NCI-H146 (cell line): ENCODE data around the gene MTMR8.
"Not testable (repeated sequence)": the region's sequence is repeated elsewhere in the genome, so short reads cannot be mapped to it uniquely, and the experiment has no call there.

Experiments used
- DNase-seq: peaks from one replicate; lab custom pipeline; 2025; lab: John Stamatoyannopoulos, UW

MTMR8 gene

GRCh38 chrX:64394874-64395567 lies at the start of gene MTMR8:
Gene MTMR8 (minus strand): TSS chrX:64395452. CDS start chrX:64395363, 89 bp downstream.
- DNase-seq: peak; percentile 1

- no peak for DNase-seq
Observed at GRCh38 chrX:64439551-64439950, 44.3 kb upstream of the MTMR8 start.

- DNase-seq: no peak
Observed at GRCh38 chrX:64437665-64438064, 42.4 kb upstream of the MTMR8 start.

DNA sequence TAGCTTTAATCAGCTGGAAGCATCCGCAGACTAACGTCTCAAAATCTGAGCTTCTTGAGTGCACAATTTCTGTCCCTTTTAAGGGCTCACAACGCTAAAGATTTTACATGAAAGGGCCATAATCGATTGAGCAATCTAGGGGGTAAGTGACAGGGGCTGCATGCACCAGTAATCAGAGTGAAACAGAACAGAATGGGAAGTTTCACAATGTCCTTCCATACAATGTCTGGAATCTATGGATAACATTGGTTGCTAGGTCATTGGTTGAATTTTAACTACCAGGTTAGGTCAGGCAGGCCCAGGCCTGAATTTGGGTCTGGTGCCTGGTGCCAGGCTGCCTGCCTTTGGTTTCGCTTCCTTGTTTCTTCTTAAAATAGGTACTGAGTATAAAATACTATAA lies 42.0 kb upstream of the MTMR8 start:
- no peak for DNase-seq

- DNase-seq: no peak
Observed at GRCh38 chrX:64428371-64428770, 33.1 kb upstream of the MTMR8 start.

- no peak for DNase-seq
Observed at GRCh38 chrX:64427787-64428186, 32.5 kb upstream of the MTMR8 start.

- no peak for DNase-seq
Observed at GRCh38 chrX:64427281-64427680, 32.0 kb upstream of the MTMR8 start.

- not testable (repeated sequence) for DNase-seq
Observed at GRCh38 chrX:64409730-64410129, 14.5 kb upstream of the MTMR8 start.

DNA sequence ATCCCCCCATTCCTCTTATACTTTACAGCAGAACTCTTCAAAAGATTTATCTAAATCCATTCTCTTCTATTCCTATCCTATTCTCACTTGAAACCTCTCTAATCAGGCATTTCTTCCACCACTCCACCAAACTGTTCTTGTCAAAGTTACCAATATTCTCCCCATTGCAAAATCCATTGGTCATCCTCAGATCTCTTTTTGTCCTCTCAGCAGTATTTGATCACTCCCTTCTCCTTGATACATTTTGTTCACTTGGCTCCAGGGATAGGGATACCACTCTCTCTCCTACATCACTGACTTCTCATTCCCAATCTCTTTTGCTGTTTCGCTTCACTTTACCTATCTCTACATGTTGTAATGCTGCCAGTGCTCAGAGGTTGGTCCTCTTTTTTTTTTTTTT lies 2.8 kb upstream of the MTMR8 start:
- DNase-seq: no peak

GRCh38 chrX:64395568-64395929 lies 297 bp upstream of the MTMR8 start:
- no peak for DNase-seq

DNA sequence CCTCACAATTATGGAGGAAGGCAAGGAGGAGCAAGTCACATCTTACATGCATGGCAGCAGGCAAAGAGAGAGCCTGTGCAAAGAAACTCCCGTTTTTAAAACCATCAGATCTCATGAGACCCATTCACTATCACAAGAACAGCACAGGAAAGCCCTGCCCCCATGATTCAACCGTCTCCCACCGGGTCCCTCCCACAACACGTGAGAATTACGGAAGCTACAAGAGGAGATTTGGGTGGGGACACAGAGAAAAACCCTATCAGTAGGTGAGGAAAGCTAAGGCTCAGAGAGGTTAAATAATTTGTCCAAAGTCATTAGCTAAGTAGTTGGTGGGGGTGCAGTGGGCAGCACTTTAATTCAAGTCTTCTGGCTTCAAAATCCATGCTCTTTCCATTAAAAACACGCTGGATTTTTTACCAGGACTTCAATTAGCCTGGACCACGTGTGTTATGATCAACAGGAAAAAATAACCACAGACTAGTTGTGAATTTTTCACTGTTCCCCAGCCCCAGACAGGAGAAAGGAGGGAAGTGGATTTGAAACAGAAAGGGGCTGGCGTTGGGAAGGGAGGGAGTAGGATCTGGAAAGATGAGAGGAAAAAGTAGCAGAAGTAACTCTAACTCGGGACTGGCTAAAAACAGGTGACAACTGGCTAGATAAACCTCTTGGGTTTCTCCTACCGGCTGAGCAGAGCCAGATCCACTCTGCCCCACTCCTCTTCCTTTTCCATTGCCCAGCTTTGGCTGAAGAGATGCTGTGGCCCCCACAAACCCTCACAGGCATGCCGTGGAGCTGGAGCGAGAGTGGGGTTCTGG lies 986 bp downstream of the MTMR8 start:
- DNase-seq: no peak

DNA sequence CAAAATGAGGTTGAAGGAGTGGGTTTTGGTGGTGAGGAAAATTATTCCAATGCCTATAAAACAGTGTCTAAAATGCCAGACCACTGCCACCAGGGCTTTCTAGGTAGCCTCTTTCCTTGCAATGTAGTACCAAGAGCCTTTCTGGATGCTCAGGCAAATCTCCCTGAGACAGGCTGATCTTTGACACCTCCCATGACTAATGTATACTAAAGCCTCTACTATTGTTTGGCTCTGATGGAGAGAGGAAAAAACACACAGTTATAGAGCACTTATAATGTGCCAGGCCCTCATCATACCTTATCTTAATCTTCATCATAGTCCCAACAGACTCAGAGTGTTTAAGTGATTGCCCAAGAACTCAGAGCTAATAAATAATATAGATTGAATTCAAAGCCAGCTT lies 5.8 kb downstream of the MTMR8 start:
- DNase-seq: no peak

DNA sequence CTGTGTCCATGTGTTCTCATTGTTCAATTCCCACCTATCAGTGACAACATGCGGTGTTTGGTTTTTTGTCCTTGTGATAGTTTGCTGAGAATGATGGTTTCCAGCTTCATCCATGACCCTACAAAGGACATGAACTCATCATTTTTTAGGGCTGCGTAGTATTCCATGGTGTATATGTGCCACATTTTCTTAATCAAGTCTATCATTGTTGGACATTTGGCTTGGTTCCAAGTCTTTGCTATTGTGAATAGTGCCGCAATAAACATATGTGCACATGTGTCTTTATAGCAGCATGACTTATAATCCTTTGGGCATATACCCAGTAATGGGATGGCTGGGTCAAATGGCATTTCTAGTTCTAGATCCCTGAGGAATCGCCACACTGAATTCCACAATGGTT lies 14.5 kb downstream of the MTMR8 start:
- not testable (repeated sequence) for DNase-seq

- DNase-seq: no peak
Observed at GRCh38 chrX:64379924-64380323, 15.3 kb downstream of the MTMR8 start.

DNA sequence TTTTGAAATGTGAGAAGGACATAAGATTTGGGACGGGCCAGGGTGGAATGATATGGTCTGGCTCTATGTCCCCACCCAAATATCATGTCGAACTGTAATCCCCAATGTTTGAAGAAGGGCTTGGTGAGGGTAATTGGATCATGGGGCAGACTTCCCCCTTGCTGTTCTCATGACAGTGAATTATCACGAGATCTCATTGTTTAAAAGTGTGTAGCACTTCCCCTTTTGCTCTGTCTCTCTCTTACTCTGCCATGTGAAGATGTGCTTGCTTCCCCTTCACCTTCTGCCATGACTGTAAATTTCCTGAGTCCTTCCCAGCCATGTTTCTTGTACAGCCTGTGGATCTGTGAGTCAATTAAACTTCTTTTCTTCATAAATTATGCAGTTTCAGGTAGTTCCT lies 17.5 kb downstream of the MTMR8 start:
- DNase-seq: no peak

DNA sequence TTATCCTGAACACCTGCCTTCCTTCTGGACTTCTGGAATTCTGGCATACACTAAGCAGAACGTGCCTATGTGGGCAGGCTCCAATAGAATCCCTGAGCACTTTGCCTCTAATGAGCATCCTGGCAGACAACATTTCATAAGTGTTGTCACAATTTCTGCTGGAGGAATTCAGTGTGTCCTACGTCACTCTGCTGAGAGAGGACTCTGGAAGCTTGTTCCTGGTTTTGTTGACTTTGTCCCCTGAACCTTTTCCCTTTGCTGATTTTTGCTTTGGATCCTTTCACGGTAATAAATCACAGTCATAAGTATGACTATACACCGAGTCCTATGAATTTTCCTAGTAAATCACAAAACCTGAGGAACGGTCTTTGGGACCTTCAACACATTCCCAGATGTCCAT lies 43.2 kb downstream of the MTMR8 start:
- no peak for DNase-seq

- DNase-seq: no peak
Observed at GRCh38 chrX:64350521-64350920, 44.7 kb downstream of the MTMR8 start.

DNA sequence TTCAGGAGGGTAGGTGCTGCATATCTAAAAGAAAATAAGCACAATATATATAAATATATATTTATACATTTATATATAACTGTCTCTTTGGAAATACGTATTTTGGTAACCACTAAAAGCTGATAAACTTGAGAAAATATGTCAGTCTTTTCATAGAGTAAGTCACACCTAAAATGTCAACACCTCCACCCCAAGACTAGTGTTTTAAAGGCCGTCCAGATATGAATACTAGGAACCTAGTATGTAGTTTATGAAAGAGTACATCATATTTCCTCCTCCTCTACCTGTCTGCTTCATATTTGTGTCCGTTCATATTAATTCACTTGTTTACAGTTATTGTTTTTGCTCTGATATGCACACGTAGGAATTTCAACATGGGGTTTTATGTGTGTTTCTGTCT lies 45.2 kb downstream of the MTMR8 start:
- DNase-seq: no peak

DNA sequence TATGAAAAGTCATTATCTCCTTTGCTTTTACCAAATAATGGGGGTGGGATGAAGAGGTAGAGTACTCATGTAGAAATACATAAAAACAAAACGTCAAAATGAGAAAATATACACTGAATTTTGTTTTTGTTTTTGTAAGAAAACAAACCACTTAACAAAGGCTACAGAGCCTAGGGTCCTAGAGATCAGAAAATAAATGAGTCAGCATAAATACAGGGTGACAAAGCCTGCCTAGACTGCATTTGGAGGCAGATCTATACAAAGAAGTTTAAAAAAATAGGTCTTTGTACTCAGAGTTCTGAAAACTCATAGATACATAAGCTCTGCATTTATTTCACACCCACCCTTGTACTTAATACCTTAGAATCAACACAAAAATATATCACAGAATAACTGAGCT lies 52.4 kb downstream of the MTMR8 start:
- DNase-seq: no peak

GRCh38 chrX:64338296-64338695 lies 57.0 kb downstream of the MTMR8 start:
- DNase-seq: no peak

- no peak for DNase-seq
Observed at GRCh38 chrX:64334467-64334866, 60.8 kb downstream of the MTMR8 start.

DNA sequence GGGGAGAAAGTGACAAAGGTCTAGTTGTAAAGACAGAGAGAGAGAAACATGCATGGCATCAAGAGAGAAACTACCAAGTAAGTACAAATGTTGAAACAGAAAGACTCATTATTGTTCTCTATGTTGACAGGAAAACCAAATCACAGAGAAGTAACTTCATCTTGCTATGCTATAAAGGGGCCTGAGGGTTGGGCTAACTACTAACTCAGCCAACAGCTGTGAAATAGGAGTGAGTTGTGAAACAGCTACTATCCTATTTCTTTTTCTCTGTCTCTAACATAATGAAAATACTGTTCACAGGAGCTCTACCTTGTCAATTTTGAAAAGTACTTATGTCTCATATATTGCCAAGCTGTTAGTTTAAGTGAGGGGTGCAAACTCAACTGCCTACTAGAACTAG lies 65.0 kb downstream of the MTMR8 start:
- no peak for DNase-seq

DNA sequence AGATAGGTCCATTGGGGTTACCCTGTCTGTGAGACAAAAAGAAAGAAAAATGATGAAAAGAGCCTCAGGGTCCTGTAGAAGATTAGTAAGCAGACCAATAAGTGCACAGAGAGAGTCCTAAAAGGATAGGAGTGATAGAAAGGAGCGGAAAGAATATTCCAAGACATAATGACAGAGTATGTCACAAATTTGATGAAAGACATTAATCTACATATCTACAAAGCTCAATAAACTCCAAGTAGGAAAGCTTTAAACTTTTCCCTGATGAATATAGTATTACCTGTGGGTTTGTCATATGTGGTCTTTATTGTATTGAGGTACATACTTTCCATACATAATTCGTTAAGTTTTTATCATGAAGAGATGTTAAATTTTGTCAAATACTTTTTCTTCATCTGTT lies 73.7 kb downstream of the MTMR8 start:
- DNase-seq: no peak

- DNase-seq: no peak
Observed at GRCh38 chrX:64313624-64314023, 81.6 kb downstream of the MTMR8 start.
